ENCODE data around the gene SERAC1. TPM values are rescaled to one million over a fixed set of nuclear protein-coding genes. Genes with fewer than 3 reads are reported as not detected.

The SERAC1 gene
- total RNA-seq, 2 donors from 2014 or later, result 15.1 to 19.4 TPM

- WGBS, 2 experiments (ENCODE audit: insufficient coverage in 1 of 2, insufficient read length in 1 of 2), result 88 to 100% methylated on average over 1 to 4 of the region's 4 CpGs
- H3K27me3 Mint-ChIP-seq (ENCODE audit: insufficient read depth), result no peaks in the 10 kb centered on the region
These were observed 23.7 kb upstream of the SERAC1 start for GRCh38 chr6:158191761-158192160.

DNA sequence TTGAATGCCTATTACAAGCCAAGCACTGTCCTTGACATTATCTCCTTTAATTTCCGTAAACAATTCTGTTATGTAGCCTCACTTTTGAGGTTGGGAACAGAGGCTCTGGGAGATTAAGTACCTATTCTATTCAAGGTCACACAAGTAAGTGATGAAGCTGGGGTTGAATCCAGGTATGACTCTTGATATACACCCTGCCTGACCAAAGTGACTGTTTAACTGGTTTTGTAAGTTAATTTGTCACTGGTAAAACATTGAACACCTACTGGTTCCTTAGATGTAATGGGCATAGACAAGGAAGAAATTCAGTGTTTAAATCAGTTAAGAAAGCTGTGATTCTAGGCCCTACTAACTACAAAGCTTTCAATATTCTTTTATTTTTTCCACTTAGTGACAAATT is 23.0 kb upstream of the SERAC1 start:
- H3K4me1 Mint-ChIP-seq, result peaks cover 7% of the 10 kb centered on the region
- Histone ChIP-seq H3K4me3 (ENCODE audit: low read length) (no peak overlapping the region), H3K27me3 (ENCODE audit: control insufficient read depth, insufficient read depth, low read length, poor library complexity, severe bottlenecking) (no peaks in the 10 kb centered on the region), H3K27ac (ENCODE audit: low read depth, low read length) (no peak overlapping the region), H3K36me3 (ENCODE audit: control insufficient read depth, insufficient read depth, low read length) (peaks cover 54% of the 10 kb centered on the region), H3K4me1 (ENCODE audit: control insufficient read depth, insufficient read depth, low read length) (no peaks in the 10 kb centered on the region), H3K9ac (ENCODE audit: extremely low read depth, low read length, poor library complexity, severe bottlenecking) (no peak overlapping the region), H3K9me3 (ENCODE audit: control insufficient read depth, low read length) (peaks cover 17% of the 10 kb centered on the region)
- no peak overlapping the region for H3K4me3 Mint-ChIP-seq
- DNase-seq, result no peak
- TF ChIP-seq, protein P1, sequence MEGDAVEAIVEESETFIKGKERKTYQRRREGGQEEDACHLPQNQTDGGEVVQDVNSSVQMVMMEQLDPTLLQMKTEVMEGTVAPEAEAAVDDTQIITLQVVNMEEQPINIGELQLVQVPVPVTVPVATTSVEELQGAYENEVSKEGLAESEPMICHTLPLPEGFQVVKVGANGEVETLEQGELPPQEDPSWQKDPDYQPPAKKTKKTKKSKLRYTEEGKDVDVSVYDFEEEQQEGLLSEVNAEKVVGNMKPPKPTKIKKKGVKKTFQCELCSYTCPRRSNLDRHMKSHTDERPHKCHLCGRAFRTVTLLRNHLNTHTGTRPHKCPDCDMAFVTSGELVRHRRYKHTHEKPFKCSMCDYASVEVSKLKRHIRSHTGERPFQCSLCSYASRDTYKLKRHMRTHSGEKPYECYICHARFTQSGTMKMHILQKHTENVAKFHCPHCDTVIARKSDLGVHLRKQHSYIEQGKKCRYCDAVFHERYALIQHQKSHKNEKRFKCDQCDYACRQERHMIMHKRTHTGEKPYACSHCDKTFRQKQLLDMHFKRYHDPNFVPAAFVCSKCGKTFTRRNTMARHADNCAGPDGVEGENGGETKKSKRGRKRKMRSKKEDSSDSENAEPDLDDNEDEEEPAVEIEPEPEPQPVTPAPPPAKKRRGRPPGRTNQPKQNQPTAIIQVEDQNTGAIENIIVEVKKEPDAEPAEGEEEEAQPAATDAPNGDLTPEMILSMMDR (conservative IDR thresholded peaks at IDR 0.05), result no peak
- WGBS, 2 experiments (ENCODE audit: insufficient coverage in 1 of 2, insufficient read length in 1 of 2), result 100% methylated on average over 1 of the region's 1 CpG; no CpG with 5 or more reads in 1 of the 2 experiments
- H3K27me3 Mint-ChIP-seq (ENCODE audit: insufficient read depth), result no peaks in the 10 kb centered on the region
- H3K9me3 Mint-ChIP-seq, result peaks cover 16% of the 10 kb centered on the region
- H3K27ac Mint-ChIP-seq, result no peak overlapping the region
- peaks cover 26% of the 10 kb centered on the region for H3K36me3 Mint-ChIP-seq (ENCODE audit: low read depth)

More at GRCh38 chr6:158191761-158192160, 23.7 kb upstream of the SERAC1 start:
- Histone ChIP-seq H3K9me3 (ENCODE audit: control insufficient read depth, low read length) (peaks cover 10% of the 10 kb centered on the region), H3K36me3 (ENCODE audit: control insufficient read depth, insufficient read depth, low read length) (peaks cover 50% of the 10 kb centered on the region), H3K9ac (ENCODE audit: extremely low read depth, low read length, poor library complexity, severe bottlenecking) (no peak overlapping the region), H3K4me1 (ENCODE audit: control insufficient read depth, insufficient read depth, low read length) (no peaks in the 10 kb centered on the region), H3K27ac (ENCODE audit: low read depth, low read length) (no peak overlapping the region), H3K4me3 (ENCODE audit: low read length) (no peak overlapping the region), H3K27me3 (ENCODE audit: control insufficient read depth, insufficient read depth, low read length, poor library complexity, severe bottlenecking) (no peaks in the 10 kb centered on the region)
- TF ChIP-seq, protein P1 (conservative IDR thresholded peaks at IDR 0.05), result no peak
- Mint-ChIP-seq H3K27ac (no peak overlapping the region), H3K9me3 (peaks cover 10% of the 10 kb centered on the region), H3K4me1 (peaks cover 7% of the 10 kb centered on the region), H3K36me3 (ENCODE audit: low read depth) (peaks cover 31% of the 10 kb centered on the region), H3K4me3 (no peak overlapping the region)
- DNase-seq, result no peak

- WGBS, 2 experiments (ENCODE audit: insufficient coverage in 1 of 2, insufficient read length in 1 of 2), result 86 to 97% methylated on average over 1 to 3 of the region's 3 CpGs
- H3K9me3 Mint-ChIP-seq, result peaks cover 18% of the 10 kb centered on the region
- H3K9ac ChIP-seq (ENCODE audit: extremely low read depth, low read length, poor library complexity, severe bottlenecking), result no peak overlapping the region
- H3K4me1 Mint-ChIP-seq, result peaks cover 5% of the 10 kb centered on the region
- H3K9me3 ChIP-seq (ENCODE audit: control insufficient read depth, low read length), result peaks cover 26% of the 10 kb centered on the region
- H3K27me3 Mint-ChIP-seq (ENCODE audit: insufficient read depth), result no peaks in the 10 kb centered on the region
- H3K36me3 Mint-ChIP-seq (ENCODE audit: low read depth), result peaks cover 30% of the 10 kb centered on the region
- H3K27me3 ChIP-seq (ENCODE audit: control insufficient read depth, insufficient read depth, low read length, poor library complexity, severe bottlenecking), result no peaks in the 10 kb centered on the region
- TF ChIP-seq, protein P1 (conservative IDR thresholded peaks at IDR 0.05), result no peak
- H3K4me3 ChIP-seq (ENCODE audit: low read length), result no peak overlapping the region
- no peaks in the 10 kb centered on the region for H3K4me1 ChIP-seq (ENCODE audit: control insufficient read depth, insufficient read depth, low read length)
- peaks cover 63% of the 10 kb centered on the region for H3K36me3 ChIP-seq (ENCODE audit: control insufficient read depth, insufficient read depth, low read length)
- no peak overlapping the region for H3K27ac Mint-ChIP-seq
- no peak overlapping the region for H3K27ac ChIP-seq (ENCODE audit: low read depth, low read length)
- DNase-seq, result no peak
- H3K4me3 Mint-ChIP-seq, result no peak overlapping the region
These were observed 20.5 kb upstream of the SERAC1 start for GRCh38 chr6:158188591-158188990.

All from endodermal cell (in vitro differentiated cells).